Bronchial epithelial cell (primary cell): ENCODE data around the gene TRPM6. TPM values are rescaled to one million over a fixed set of nuclear protein-coding genes. Genes with fewer than 3 reads are reported as not detected.

Experiments
- DNase-seq: peaks from one replicate; pipeline ENCODE4 v3.0.0-alpha.2; 2010; ENCODE audit warnings: low read depth
- FAIRE-seq: peaks from 2 replicates; lab custom pipeline; 2011; peaks lifted over from hg19 to GRCh38; lab: Jason Lieb, UNC
- H3K27me3 ChIP-seq: 2 replicates; pipeline ENCODE4 v1.5.1; 2011; ENCODE audit warnings: low read length; ENCODE audit not compliant: control insufficient read depth, insufficient read depth
- H3K36me3 ChIP-seq: 2 replicates; pipeline ENCODE4 v1.5.1; 2011; ENCODE audit warnings: low read length; ENCODE audit not compliant: control insufficient read depth, insufficient read depth
- H3K4me3 ChIP-seq: 2 replicates; pipeline ENCODE4 v1.5.1; 2011; ENCODE audit warnings: mild to moderate bottlenecking, low read depth, low read length, control low read depth
- total RNA-seq: library from RNA; depleted of rRNA; stranded (reverse); fragments of >200 nt; gene quantifications from 2 replicates; pipeline ENCODE4 v1.2.1, GENCODE V29; 2014
- TF ChIP-seq, protein P1 (sequence below): IDR thresholded peaks from 2 replicates; pipeline ENCODE4 v1.5.1; 2011; ENCODE audit warnings: mild to moderate bottlenecking, moderate library complexity, low read length, control low read depth, inconsistent platforms; ENCODE audit not compliant: insufficient read depth, severe bottlenecking

TRPM6 gene
- total RNA-seq, 1 donor from 2014 or later = under 0.01 TPM

DNA sequence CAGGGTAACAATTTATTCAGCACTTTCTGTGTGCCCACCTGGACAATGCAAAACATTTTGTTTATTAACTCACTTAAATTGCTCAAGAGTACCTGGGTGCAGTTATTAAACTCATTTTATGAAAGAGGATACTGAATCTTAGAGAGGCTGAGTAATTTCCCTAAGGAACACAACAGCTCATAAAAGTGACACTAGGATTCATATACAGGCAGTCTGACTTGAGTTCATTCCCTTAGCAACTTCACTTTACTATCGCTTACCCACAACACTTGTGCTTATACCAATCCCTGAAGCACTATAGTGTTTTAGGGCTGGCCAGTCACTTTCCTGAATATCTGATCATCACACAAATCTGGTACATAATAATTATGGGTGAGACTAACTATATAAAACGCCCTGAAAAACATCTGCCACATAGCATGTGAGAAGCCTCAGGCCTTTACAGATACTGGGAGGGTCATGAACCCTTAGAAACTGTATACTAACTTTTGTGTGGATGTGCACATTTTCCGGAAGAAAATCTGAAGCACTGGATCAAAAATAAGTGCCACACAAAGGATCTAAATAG is 11.3 kb downstream of the TRPM6 start:
- DNase-seq = no peak
- no peak for FAIRE-seq
- TF ChIP-seq, protein P1, sequence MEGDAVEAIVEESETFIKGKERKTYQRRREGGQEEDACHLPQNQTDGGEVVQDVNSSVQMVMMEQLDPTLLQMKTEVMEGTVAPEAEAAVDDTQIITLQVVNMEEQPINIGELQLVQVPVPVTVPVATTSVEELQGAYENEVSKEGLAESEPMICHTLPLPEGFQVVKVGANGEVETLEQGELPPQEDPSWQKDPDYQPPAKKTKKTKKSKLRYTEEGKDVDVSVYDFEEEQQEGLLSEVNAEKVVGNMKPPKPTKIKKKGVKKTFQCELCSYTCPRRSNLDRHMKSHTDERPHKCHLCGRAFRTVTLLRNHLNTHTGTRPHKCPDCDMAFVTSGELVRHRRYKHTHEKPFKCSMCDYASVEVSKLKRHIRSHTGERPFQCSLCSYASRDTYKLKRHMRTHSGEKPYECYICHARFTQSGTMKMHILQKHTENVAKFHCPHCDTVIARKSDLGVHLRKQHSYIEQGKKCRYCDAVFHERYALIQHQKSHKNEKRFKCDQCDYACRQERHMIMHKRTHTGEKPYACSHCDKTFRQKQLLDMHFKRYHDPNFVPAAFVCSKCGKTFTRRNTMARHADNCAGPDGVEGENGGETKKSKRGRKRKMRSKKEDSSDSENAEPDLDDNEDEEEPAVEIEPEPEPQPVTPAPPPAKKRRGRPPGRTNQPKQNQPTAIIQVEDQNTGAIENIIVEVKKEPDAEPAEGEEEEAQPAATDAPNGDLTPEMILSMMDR = no peak
- Histone ChIP-seq H3K36me3 (no peaks in the 10 kb centered on the region), H3K27me3 (no peaks in the 10 kb centered on the region), H3K4me3 (no peak overlapping the region)

DNA sequence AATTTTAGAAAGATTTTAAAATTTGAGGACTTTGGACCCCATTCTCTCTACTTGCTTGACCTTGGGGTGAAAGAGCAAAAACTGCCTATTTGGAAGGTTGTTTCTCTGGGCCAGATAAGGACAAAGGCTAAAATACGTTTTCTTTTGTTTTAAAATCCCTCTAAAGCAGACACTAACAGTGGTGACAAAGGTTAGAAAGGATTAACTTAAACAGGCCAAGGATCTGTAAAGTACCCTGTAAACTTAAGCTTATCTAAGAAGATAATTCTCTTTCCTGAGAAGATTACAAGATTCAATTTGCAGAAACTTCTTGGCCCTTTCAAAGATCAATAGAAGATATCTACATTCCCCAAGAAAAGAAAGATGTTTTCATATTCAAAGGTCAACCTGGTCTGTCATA is 12.1 kb downstream of the TRPM6 start:
- Histone ChIP-seq H3K36me3 (no peaks in the 10 kb centered on the region), H3K27me3 (no peaks in the 10 kb centered on the region), H3K4me3 (no peak overlapping the region)
- TF ChIP-seq, protein P1 = no peak
- DNase-seq (no peak), FAIRE-seq (no peak)

DNA sequence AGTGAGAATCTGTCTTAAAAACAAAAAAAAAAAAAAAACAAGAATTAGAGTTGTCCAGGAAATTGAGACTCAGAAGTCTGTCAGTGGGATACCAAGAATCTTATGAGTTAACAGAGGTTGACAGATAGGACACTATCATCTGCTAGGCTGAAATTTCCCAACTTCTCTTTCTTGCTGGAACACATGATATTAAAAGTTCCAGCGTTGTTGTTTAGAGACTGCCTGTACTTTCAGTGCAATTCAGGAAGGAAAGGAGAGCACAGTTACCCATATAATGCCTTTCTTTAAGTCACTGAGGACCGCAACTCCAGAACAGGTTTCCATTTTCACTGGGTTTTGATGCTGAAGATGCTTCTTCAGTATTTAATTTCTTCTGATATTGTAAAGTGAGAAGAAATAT is 13.5 kb downstream of the TRPM6 start:
- DNase-seq = no peak
- TF ChIP-seq, protein P1 = no peak
- FAIRE-seq = no peak
- H3K36me3 ChIP-seq = no peaks in the 10 kb centered on the region
- H3K4me3 ChIP-seq = no peak overlapping the region
- H3K27me3 ChIP-seq = no peaks in the 10 kb centered on the region

DNA sequence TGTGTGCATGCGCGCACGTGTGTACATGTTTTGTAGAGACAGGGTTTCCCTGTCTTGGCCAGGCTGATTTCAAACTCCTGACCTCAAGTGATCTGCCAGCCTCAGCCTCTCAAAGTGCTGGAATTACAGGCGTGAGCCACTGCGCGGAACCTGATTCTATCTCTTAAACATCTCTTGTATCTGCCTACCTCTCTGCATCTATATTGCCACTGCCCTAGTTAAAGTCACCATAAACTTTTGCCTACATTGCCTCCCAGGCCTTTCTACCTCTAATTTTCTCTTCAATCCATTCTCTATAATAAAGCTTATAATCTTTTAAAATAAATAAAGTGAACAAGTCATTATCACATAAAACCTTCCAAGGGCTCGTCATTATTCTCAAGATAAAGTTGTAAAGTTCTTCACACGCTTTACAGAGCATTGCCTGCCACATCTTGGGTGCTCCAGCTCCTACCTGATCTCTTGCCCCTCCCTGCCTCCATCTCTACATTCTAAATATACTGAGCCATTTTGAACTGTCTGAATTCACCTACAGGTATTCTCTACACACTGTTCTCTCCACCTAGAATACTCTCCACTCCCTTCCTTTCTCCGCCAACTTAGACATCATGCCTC is 15.0 kb downstream of the TRPM6 start:
- Histone ChIP-seq H3K4me3 (no peak overlapping the region), H3K36me3 (no peaks in the 10 kb centered on the region), H3K27me3 (no peaks in the 10 kb centered on the region)
- no peak for FAIRE-seq
- TF ChIP-seq, protein P1 = no peak
- DNase-seq = no peak

DNA sequence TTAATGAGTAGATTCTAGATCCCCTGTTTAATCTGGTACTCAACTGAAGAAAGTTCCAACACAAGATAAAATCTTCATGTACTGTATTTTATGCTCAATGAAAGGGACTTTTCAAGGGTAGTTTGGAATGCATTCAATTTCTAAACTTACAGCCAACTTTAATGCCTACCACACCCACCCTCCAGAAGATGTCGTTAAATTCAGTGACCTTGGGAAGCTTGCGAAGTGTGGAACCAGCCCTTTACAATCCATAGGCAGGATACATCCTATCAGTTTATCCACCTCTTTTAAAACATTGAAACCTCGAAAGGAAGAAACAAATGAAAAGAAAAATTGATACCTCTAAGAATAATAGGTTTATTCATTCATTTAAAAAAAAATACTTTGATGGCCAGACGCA is 20.2 kb downstream of the TRPM6 start:
- DNase-seq (no peak), FAIRE-seq (no peak)
- TF ChIP-seq, protein P1 = no peak
- Histone ChIP-seq H3K27me3 (no peaks in the 10 kb centered on the region), H3K36me3 (no peaks in the 10 kb centered on the region), H3K4me3 (no peak overlapping the region)

DNA sequence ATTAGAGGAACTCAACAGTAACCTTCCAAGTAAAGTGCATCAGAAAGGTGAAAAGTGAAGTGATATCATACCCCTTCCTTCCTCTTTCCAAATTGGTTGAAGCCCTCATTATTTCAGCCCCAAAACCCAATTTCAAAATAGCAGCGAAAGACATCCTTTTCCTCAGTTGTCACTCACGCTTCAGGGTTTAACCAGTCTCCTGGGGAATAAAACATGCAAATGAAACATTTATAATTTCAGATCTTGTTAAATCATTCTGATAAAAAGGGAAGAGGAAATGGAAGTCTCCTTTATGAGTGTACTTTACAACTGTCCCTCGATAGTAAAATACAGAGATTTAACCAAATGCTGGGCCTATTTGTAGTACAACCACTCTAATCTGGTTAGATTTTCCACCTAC is 22.5 kb downstream of the TRPM6 start:
- FAIRE-seq = no peak
- DNase-seq = no peak
- no peak overlapping the region for H3K4me3 ChIP-seq
- TF ChIP-seq, protein P1 = no peak
- H3K36me3 ChIP-seq = no peaks in the 10 kb centered on the region
- no peaks in the 10 kb centered on the region for H3K27me3 ChIP-seq
